Motor neuron (in vitro differentiated cells): ENCODE measurements around the gene TECTA. TPM values are rescaled to one million over a fixed set of nuclear protein-coding genes. Genes with fewer than 3 reads are reported as not detected.

Experiments
- ATAC-seq, 8 experiments: fragments of 200-7000 bp; cut with Tn5 transposase; replicated peaks in 6 of 8; 2 replicates each; pipeline ENCODE4 v1.8.0; 2021; ENCODE audit warnings: mild to moderate bottlenecking in 8 of 8, moderate library complexity in 8 of 8
- H3K27ac ChIP-seq, 2 donors: fragments of 250-450 bp; sonication (Bioruptor Pico); 2 replicates each; pipeline ENCODE4 v1.9.0; 2021; ENCODE audit warnings: antibody characterized with exemption in 2 of 2, mild to moderate bottlenecking in 2 of 2, moderate library complexity in 1 of 2
- H3K4me1 ChIP-seq, 2 donors: fragments of 250-450 bp; sonication (Bioruptor Pico); replicated peaks in 1 of 2; 2 replicates each; pipeline ENCODE4 v1.6.1; 2021; ENCODE audit warnings: antibody characterized with exemption in 2 of 2, mild to moderate bottlenecking in 2 of 2, moderate library complexity in 1 of 2
- H3K4me3 ChIP-seq, 5 donors: fragments of 250-450 bp; sonication (Bioruptor Pico); 2 replicates each; pipeline ENCODE4 v1.9.0; 2021; ENCODE audit warnings: antibody characterized with exemption in 5 of 5, mild to moderate bottlenecking in 5 of 5, moderate library complexity in 4 of 5
- WGBS, 10 experiments: fragments of 450-650 bp; shearing (Covaris generic); methylation state at CpG; one replicate each; pipeline ENCODE4 v1.0.0; 2022; 5-methylcytosine and 5-hydroxymethylcytosine counted together
- in situ Hi-C, 9 experiments: fragments of 400-800 bp; cut with MboI; loops; one replicate each; pipeline ENCODE4 v1.15.0; 2021; ENCODE audit warnings: low sequenced_read_pairs in 9 of 9, low pct_unique_long_range_greater_than_20kb in 2 of 9; ENCODE audit not compliant: unreplicated experiment in 9 of 9
- total RNA-seq, 8 experiments: library from RNA; unstranded; fragments of 300-600 nt; gene quantifications; 2 replicates each; pipeline versions ENCODE4 v1.2.3 to v1.2.4, GENCODE V29; 2022

The TECTA gene
- total RNA-seq, 8 experiments from 2014 or later, result 0.81 to 15.8 (median 2.4) TPM

- 20 to 88% (median 48%) methylated on average over 2 to 4 of the region's 6 CpGs; no CpG with 5 or more reads in 3 of the 10 experiments for WGBS, 10 experiments
- Histone ChIP-seq H3K27ac (no peak overlapping the region), H3K4me3 (no peak overlapping the region), H3K4me1 (peaks cover 8 to 11% of the 10 kb centered on the region in 2 donors)
- ATAC-seq, result peak in 1 of 8 experiments; percentile 16
- in situ Hi-C loops, result loop anchor here in 2 of 9 experiments (25.0 kb wide), 2 partner anchors 180 to 605 kb away; partner anchors contain the start of gene GRIK4 (in 1 of the 2)
Observed at GRCh38 chr11:121117788-121118187, 16.7 kb downstream of the TECTA start.

- Histone ChIP-seq H3K4me3 (no peak overlapping the region), H3K4me1 (peaks cover 8 to 11% of the 10 kb centered on the region in 2 donors), H3K27ac (no peak overlapping the region)
- 0 to 100% (median 27%) methylated on average over 1 of the region's 1 CpG; no CpG with 5 or more reads in 5 of the 10 experiments for WGBS, 10 experiments
- in situ Hi-C loops, result loop anchor here in 2 of 9 experiments (25.0 kb wide), 2 partner anchors 182 to 607 kb away; partner anchors contain the start of gene GRIK4 (in 1 of the 2)
- peak in 6 of 8 experiments; percentile 25 to 84 (median 66) for ATAC-seq
Observed at GRCh38 chr11:121119440-121119839, 18.4 kb downstream of the TECTA start.

- peaks cover 7 to 11% of the 10 kb centered on the region in 2 donors for H3K4me1 ChIP-seq
- ATAC-seq, result no peak
- no peak overlapping the region for H3K4me3 ChIP-seq
- 0 to 100% (median 80%) methylated on average over 1 to 3 of the region's 3 CpGs; no CpG with 5 or more reads in 3 of the 10 experiments for WGBS, 10 experiments
- H3K27ac ChIP-seq, result no peak overlapping the region
- in situ Hi-C loops, result loop anchor here in 2 of 9 experiments (25.0 kb wide), 2 partner anchors 185 to 610 kb away; partner anchors contain the start of gene GRIK4 (in 1 of the 2)
Observed at GRCh38 chr11:121122328-121122727, 21.3 kb downstream of the TECTA start.

GRCh38 chr11:121123496-121124069 lies 22.5 kb downstream of the TECTA start:
- Histone ChIP-seq H3K27ac (no peak overlapping the region), H3K4me1 (peaks cover 0 to 8% of the 10 kb centered on the region in 2 donors), H3K4me3 (no peak overlapping the region)
- in situ Hi-C loops, result loop anchor here in 2 of 9 experiments (25.0 kb wide), 2 partner anchors 186 to 611 kb away; partner anchors contain the start of gene GRIK4 (in 1 of the 2)
- ATAC-seq, result peak in 2 of 8 experiments; percentile 79 to 81
- 14 to 77% (median 53%) methylated on average over 1 to 6 of the region's 6 CpGs for WGBS, 10 experiments

GRCh38 chr11:121127809-121128208 lies 26.8 kb downstream of the TECTA start:
- no peak for ATAC-seq
- WGBS, 10 experiments, result 96 to 100% (median 98%) methylated on average over 1 to 17 of the region's 30 CpGs; no CpG with 5 or more reads in 6 of the 10 experiments
- in situ Hi-C loops, result no loop called here
- H3K27ac ChIP-seq, result no peak overlapping the region
- H3K4me1 ChIP-seq, result no peaks in the 10 kb centered on the region
- H3K4me3 ChIP-seq, result no peak overlapping the region

GRCh38 chr11:121129362-121130340 lies 28.6 kb downstream of the TECTA start:
- ATAC-seq, result no peak
- no peak overlapping the region for H3K27ac ChIP-seq
- 58 to 96% (median 88%) methylated on average over 1 to 15 of the region's 29 CpGs for WGBS, 10 experiments
- no peak overlapping the region for H3K4me3 ChIP-seq
- in situ Hi-C loops, result no loop called here
- H3K4me1 ChIP-seq, result no peaks in the 10 kb centered on the region

GRCh38 chr11:121131656-121132055 lies 30.6 kb downstream of the TECTA start:
- in situ Hi-C loops, result no loop called here
- no peak overlapping the region for H3K4me3 ChIP-seq
- 30 to 100% (median 93%) methylated on average over 1 to 6 of the region's 6 CpGs for WGBS, 10 experiments
- H3K4me1 ChIP-seq, result no peaks in the 10 kb centered on the region
- ATAC-seq, result peak in 1 of 8 experiments; percentile 25
- H3K27ac ChIP-seq, result no peak overlapping the region

GRCh38 chr11:121132211-121132976 lies 31.4 kb downstream of the TECTA start:
- peak in 2 of 8 experiments; percentile 61 to 68 for ATAC-seq

GRCh38 chr11:121134741-121135312 lies 33.8 kb downstream of the TECTA start:
- no peak overlapping the region for H3K4me3 ChIP-seq
- no peak for ATAC-seq
- no peaks in the 10 kb centered on the region for H3K4me1 ChIP-seq
- in situ Hi-C loops, result no loop called here
- H3K27ac ChIP-seq, result no peak overlapping the region
- WGBS, 10 experiments, result 37 to 100% (median 88%) methylated on average over 1 to 9 of the region's 10 CpGs; no CpG with 5 or more reads in 3 of the 10 experiments

More at GRCh38 chr11:121132211-121132976, 31.4 kb downstream of the TECTA start:
- 55 to 90% (median 77%) methylated on average over 2 to 12 of the region's 13 CpGs for WGBS, 10 experiments
- in situ Hi-C loops, result no loop called here
- H3K27ac ChIP-seq, result no peak overlapping the region
- H3K4me1 ChIP-seq, result no peaks in the 10 kb centered on the region
- H3K4me3 ChIP-seq, result no peak overlapping the region

- in situ Hi-C loops, result no loop called here
- Histone ChIP-seq H3K4me3 (no peak overlapping the region), H3K4me1 (no peaks in the 10 kb centered on the region), H3K27ac (no peak overlapping the region)
- WGBS, 10 experiments, result 80 to 100% (median 89%) methylated on average over 1 to 9 of the region's 11 CpGs; no CpG with 5 or more reads in 4 of the 10 experiments
- ATAC-seq, result no peak
Observed at GRCh38 chr11:121137005-121137404, 36.0 kb downstream of the TECTA start.

GRCh38 chr11:121138259-121138658 lies 37.2 kb downstream of the TECTA start:
- in situ Hi-C loops, result no loop called here
- WGBS, 10 experiments, result 40 to 100% (median 85%) methylated on average over 1 to 5 of the region's 5 CpGs; no CpG with 5 or more reads in 4 of the 10 experiments

GRCh38 chr11:121140369-121140768 lies 39.3 kb downstream of the TECTA start:
- in situ Hi-C loops, result no loop called here
- no peak for ATAC-seq
- WGBS, 10 experiments, result 48 to 100% (median 76%) methylated on average over 1 to 6 of the region's 8 CpGs; no CpG with 5 or more reads in 2 of the 10 experiments

More at GRCh38 chr11:121138259-121138658, 37.2 kb downstream of the TECTA start:
- no peak for ATAC-seq
- Histone ChIP-seq H3K27ac (no peak overlapping the region), H3K4me1 (no peaks in the 10 kb centered on the region), H3K4me3 (no peak overlapping the region)

More at GRCh38 chr11:121140369-121140768, 39.3 kb downstream of the TECTA start:
- H3K4me3 ChIP-seq, result no peak overlapping the region
- no peaks in the 10 kb centered on the region for H3K4me1 ChIP-seq
- H3K27ac ChIP-seq, result no peak overlapping the region
